ENCODE results near the gene SPRR1B. TPM values are rescaled to one million over a fixed set of nuclear protein-coding genes. Genes with fewer than 3 reads are reported as not detected.

The SPRR1B gene
- total RNA-seq: not detected in 2 replicates

- intact Hi-C loops (cut with micrococcal nuclease): no loop called here
- H3K4me3 Mint-ChIP-seq (ENCODE audit: low read depth): no peak within 1 kb of the TSS
Measured at GRCh38 chr1:153030895-153031294, at the start of gene SPRR1B. TSS of gene SPRR1B (plus strand) at chr1:153031203. CDS start at chr1:153032346, 1,143 bp downstream.

GRCh38 chr1:152982076-152982475 is 48.9 kb upstream of the SPRR1B start:
- Mint-ChIP-seq H3K36me3 (ENCODE audit: low read depth) (no peaks in the 10 kb centered on the region), H3K27ac (no peak overlapping the region), H3K4me1 (ENCODE audit: low read depth) (no peaks in the 10 kb centered on the region), H3K4me3 (ENCODE audit: low read depth) (no peak overlapping the region), H3K27me3 (ENCODE audit: low read depth) (peaks cover 1% of the 10 kb centered on the region), H3K9me3 (no peaks in the 10 kb centered on the region)
- DNase-seq (ENCODE audit: low spot score): no peak
- intact Hi-C loops (cut with micrococcal nuclease): no loop called here

More at GRCh38 chr1:153030895-153031294, at the start of gene SPRR1B:
- Mint-ChIP-seq H3K9me3 (no peaks in the 10 kb centered on the region), H3K27me3 (ENCODE audit: low read depth) (no peaks in the 10 kb centered on the region), H3K36me3 (ENCODE audit: low read depth) (no peaks in the 10 kb centered on the region), H3K27ac (no peak within 1 kb of the TSS), H3K4me1 (ENCODE audit: low read depth) (no peaks in the 10 kb centered on the region)
- no peak for DNase-seq (ENCODE audit: low spot score)

GRCh38 chr1:152983234-152983633 is 47.8 kb upstream of the SPRR1B start:
- no peak for DNase-seq (ENCODE audit: low spot score)
- Mint-ChIP-seq H3K4me1 (ENCODE audit: low read depth) (no peaks in the 10 kb centered on the region), H3K27me3 (ENCODE audit: low read depth) (peaks cover 10% of the 10 kb centered on the region), H3K4me3 (ENCODE audit: low read depth) (no peak overlapping the region), H3K36me3 (ENCODE audit: low read depth) (no peaks in the 10 kb centered on the region), H3K27ac (no peak overlapping the region), H3K9me3 (no peaks in the 10 kb centered on the region)
- intact Hi-C loops (cut with micrococcal nuclease): no loop called here

- Mint-ChIP-seq H3K9me3 (no peaks in the 10 kb centered on the region), H3K4me3 (ENCODE audit: low read depth) (no peak within 1 kb of the TSS)
- no peak for DNase-seq (ENCODE audit: low spot score)
Measured at GRCh38 chr1:152983743-152984142, 47.3 kb upstream of the SPRR1B start, which contains the start of gene SPRR1A. TSS of gene SPRR1A (plus strand) at chr1:152984081. CDS start at chr1:152985231, 1,150 bp downstream.

GRCh38 chr1:152986578-152986977 is 44.4 kb upstream of the SPRR1B start:
- peaks cover 12% of the 10 kb centered on the region for H3K27me3 Mint-ChIP-seq (ENCODE audit: low read depth)
- no peaks in the 10 kb centered on the region for H3K9me3 Mint-ChIP-seq
- no peak for DNase-seq (ENCODE audit: low spot score)
- no peaks in the 10 kb centered on the region for H3K36me3 Mint-ChIP-seq (ENCODE audit: low read depth)
- no peak overlapping the region for H3K27ac Mint-ChIP-seq
- no peaks in the 10 kb centered on the region for H3K4me1 Mint-ChIP-seq (ENCODE audit: low read depth)
- no peak overlapping the region for H3K4me3 Mint-ChIP-seq (ENCODE audit: low read depth)
- intact Hi-C loops (cut with micrococcal nuclease): no loop called here

More at GRCh38 chr1:152983743-152984142, 47.3 kb upstream of the SPRR1B start, which contains the start of gene SPRR1A:
- intact Hi-C loops (cut with micrococcal nuclease): no loop called here
- peaks cover 10% of the 10 kb centered on the region for H3K27me3 Mint-ChIP-seq (ENCODE audit: low read depth)
- no peaks in the 10 kb centered on the region for H3K36me3 Mint-ChIP-seq (ENCODE audit: low read depth)
- H3K27ac Mint-ChIP-seq: no peak within 1 kb of the TSS
- H3K4me1 Mint-ChIP-seq (ENCODE audit: low read depth): no peaks in the 10 kb centered on the region

GRCh38 chr1:152993186-152993585 is 37.8 kb upstream of the SPRR1B start:
- no peaks in the 10 kb centered on the region for H3K9me3 Mint-ChIP-seq
- no peaks in the 10 kb centered on the region for H3K4me1 Mint-ChIP-seq (ENCODE audit: low read depth)
- peaks cover 4% of the 10 kb centered on the region for H3K27me3 Mint-ChIP-seq (ENCODE audit: low read depth)
- no peak for DNase-seq (ENCODE audit: low spot score)
- no peaks in the 10 kb centered on the region for H3K36me3 Mint-ChIP-seq (ENCODE audit: low read depth)
- intact Hi-C loops (cut with micrococcal nuclease): no loop called here
- no peak overlapping the region for H3K4me3 Mint-ChIP-seq (ENCODE audit: low read depth)
- H3K27ac Mint-ChIP-seq: no peak overlapping the region

GRCh38 chr1:152995842-152996241 is 35.2 kb upstream of the SPRR1B start:
- Mint-ChIP-seq H3K27ac (no peak overlapping the region), H3K4me3 (ENCODE audit: low read depth) (no peak overlapping the region), H3K4me1 (ENCODE audit: low read depth) (no peaks in the 10 kb centered on the region), H3K9me3 (no peaks in the 10 kb centered on the region), H3K36me3 (ENCODE audit: low read depth) (no peaks in the 10 kb centered on the region), H3K27me3 (ENCODE audit: low read depth) (no peaks in the 10 kb centered on the region)
- no peak for DNase-seq (ENCODE audit: low spot score)
- intact Hi-C loops (cut with micrococcal nuclease): no loop called here

- Mint-ChIP-seq H3K4me1 (ENCODE audit: low read depth) (no peaks in the 10 kb centered on the region), H3K4me3 (ENCODE audit: low read depth) (no peak overlapping the region), H3K27me3 (ENCODE audit: low read depth) (no peaks in the 10 kb centered on the region), H3K36me3 (ENCODE audit: low read depth) (no peaks in the 10 kb centered on the region), H3K9me3 (no peaks in the 10 kb centered on the region), H3K27ac (no peak overlapping the region)
- intact Hi-C loops (cut with micrococcal nuclease): no loop called here
- no peak for DNase-seq (ENCODE audit: low spot score)
Measured at GRCh38 chr1:152996633-152997400, 34.2 kb upstream of the SPRR1B start.

GRCh38 chr1:152997901-152998300 is 33.1 kb upstream of the SPRR1B start:
- Mint-ChIP-seq H3K9me3 (no peaks in the 10 kb centered on the region), H3K27me3 (ENCODE audit: low read depth) (no peaks in the 10 kb centered on the region), H3K27ac (no peak overlapping the region), H3K4me1 (ENCODE audit: low read depth) (no peaks in the 10 kb centered on the region), H3K4me3 (ENCODE audit: low read depth) (no peak overlapping the region), H3K36me3 (ENCODE audit: low read depth) (no peaks in the 10 kb centered on the region)
- no peak for DNase-seq (ENCODE audit: low spot score)
- intact Hi-C loops (cut with micrococcal nuclease): no loop called here

GRCh38 chr1:152998476-152998875 is 32.5 kb upstream of the SPRR1B start:
- intact Hi-C loops (cut with micrococcal nuclease): no loop called here
- no peaks in the 10 kb centered on the region for H3K4me1 Mint-ChIP-seq (ENCODE audit: low read depth)
- H3K36me3 Mint-ChIP-seq (ENCODE audit: low read depth): no peaks in the 10 kb centered on the region
- H3K27me3 Mint-ChIP-seq (ENCODE audit: low read depth): no peaks in the 10 kb centered on the region
- no peaks in the 10 kb centered on the region for H3K9me3 Mint-ChIP-seq
- no peak for DNase-seq (ENCODE audit: low spot score)
- H3K4me3 Mint-ChIP-seq (ENCODE audit: low read depth): no peak overlapping the region
- no peak overlapping the region for H3K27ac Mint-ChIP-seq

GRCh38 chr1:152999818-153000217 is 31.2 kb upstream of the SPRR1B start:
- no peaks in the 10 kb centered on the region for H3K9me3 Mint-ChIP-seq
- intact Hi-C loops (cut with micrococcal nuclease): no loop called here
- H3K36me3 Mint-ChIP-seq (ENCODE audit: low read depth): no peaks in the 10 kb centered on the region
- H3K4me1 Mint-ChIP-seq (ENCODE audit: low read depth): no peaks in the 10 kb centered on the region
- no peak overlapping the region for H3K4me3 Mint-ChIP-seq (ENCODE audit: low read depth)
- no peak for DNase-seq (ENCODE audit: low spot score)
- H3K27me3 Mint-ChIP-seq (ENCODE audit: low read depth): no peaks in the 10 kb centered on the region
- no peak overlapping the region for H3K27ac Mint-ChIP-seq

GRCh38 chr1:153000294-153000693 is 30.7 kb upstream of the SPRR1B start:
- Mint-ChIP-seq H3K4me1 (ENCODE audit: low read depth) (no peaks in the 10 kb centered on the region), H3K27me3 (ENCODE audit: low read depth) (no peaks in the 10 kb centered on the region), H3K9me3 (no peaks in the 10 kb centered on the region), H3K36me3 (ENCODE audit: low read depth) (no peaks in the 10 kb centered on the region), H3K4me3 (ENCODE audit: low read depth) (no peak overlapping the region), H3K27ac (no peak overlapping the region)
- DNase-seq (ENCODE audit: low spot score): no peak
- intact Hi-C loops (cut with micrococcal nuclease): no loop called here

GRCh38 chr1:153001382-153001781 is 29.6 kb upstream of the SPRR1B start, which contains the start of gene SPRR3:
TSS of gene SPRR3 (plus strand) at chr1:153001749. CDS start at chr1:153003021, 1,272 bp downstream.
- Mint-ChIP-seq H3K9me3 (no peaks in the 10 kb centered on the region), H3K27me3 (ENCODE audit: low read depth) (no peaks in the 10 kb centered on the region), H3K4me3 (ENCODE audit: low read depth) (no peak within 1 kb of the TSS), H3K4me1 (ENCODE audit: low read depth) (no peaks in the 10 kb centered on the region), H3K27ac (no peak within 1 kb of the TSS), H3K36me3 (ENCODE audit: low read depth) (no peaks in the 10 kb centered on the region)
- intact Hi-C loops (cut with micrococcal nuclease): no loop called here
- DNase-seq (ENCODE audit: low spot score): no peak

Measured in activated T-helper 2 cell treated with anti-CD3 and anti-CD28 coated beads, Interferon-gamma antibody, Interleukin-2, Interleukin-4, amounts not matched to agents 10 μg/mL and 5 μg/mL and 100 μg/mL, durations not matched to agents 14 hours and 24 hours and 36 hours (primary cell).